ENCODE measurements around the gene LRRC4. TPM values are rescaled to one million over a fixed set of nuclear protein-coding genes. Genes with fewer than 3 reads are reported as not detected.
A peak's percentile ranks its signal among the peaks of the same experiment; 100 is the strongest.

The LRRC4 gene
- polyA plus RNA-seq (2012; ENCODE audit: missing spikeins), result 0.40 TPM

- no peak for FAIRE-seq
- peak; percentile 72 for DNase-seq (ENCODE audit: insufficient read length)
- TF ChIP-seq POLR2AphosphoS5 (IDR thresholded peaks at IDR 0.05; ENCODE audit: low read depth, low read length) (no peak), POLR2A (IDR thresholded peaks at IDR 0.05; ENCODE audit: low read depth, low read length) (no peak), TAF1 (IDR thresholded peaks at IDR 0.05; ENCODE audit: borderline replicate concordance, low read depth, low read length) (no peak)
These were observed at the start of gene LRRC4 for GRCh38 chr7:128030654-128031611. LRRC4 (minus strand) TSS chr7:128031437; CDS start chr7:128030640, 797 bp downstream.

GRCh38 chr7:128080169-128080568, 48.9 kb upstream of the LRRC4 start:
- DNase-seq (ENCODE audit: insufficient read length) (no peak), FAIRE-seq (no peak)
- TF ChIP-seq TAF1 (IDR thresholded peaks at IDR 0.05; ENCODE audit: borderline replicate concordance, low read depth, low read length) (no peak), POLR2AphosphoS5 (IDR thresholded peaks at IDR 0.05; ENCODE audit: low read depth, low read length) (no peak), POLR2A (IDR thresholded peaks at IDR 0.05; ENCODE audit: low read depth, low read length) (no peak)

- no peak for TF ChIP-seq POLR2AphosphoS5 (IDR thresholded peaks at IDR 0.05; ENCODE audit: low read depth, low read length)
- TF ChIP-seq POLR2A (IDR thresholded peaks at IDR 0.05; ENCODE audit: low read depth, low read length), result no peak
- TF ChIP-seq TAF1 (IDR thresholded peaks at IDR 0.05; ENCODE audit: borderline replicate concordance, low read depth, low read length), result no peak
- DNase-seq (ENCODE audit: insufficient read length) (no peak), FAIRE-seq (no peak)
These were observed 47.1 kb upstream of the LRRC4 start for GRCh38 chr7:128078309-128078708.

GRCh38 chr7:128076796-128077271, 45.6 kb upstream of the LRRC4 start:
- FAIRE-seq (no peak), DNase-seq (ENCODE audit: insufficient read length) (no peak)
- TF ChIP-seq POLR2A (IDR thresholded peaks at IDR 0.05; ENCODE audit: low read depth, low read length), result no peak
- no peak for TF ChIP-seq POLR2AphosphoS5 (IDR thresholded peaks at IDR 0.05; ENCODE audit: low read depth, low read length)
- TF ChIP-seq TAF1 (IDR thresholded peaks at IDR 0.05; ENCODE audit: borderline replicate concordance, low read depth, low read length), result no peak

GRCh38 chr7:128076196-128076795, 45.1 kb upstream of the LRRC4 start:
- FAIRE-seq (no peak), DNase-seq (ENCODE audit: insufficient read length) (no peak)
- no peak for TF ChIP-seq POLR2AphosphoS5 (IDR thresholded peaks at IDR 0.05; ENCODE audit: low read depth, low read length)

- DNase-seq (ENCODE audit: insufficient read length) (no peak), FAIRE-seq (no peak)
- no peak for TF ChIP-seq POLR2AphosphoS5 (IDR thresholded peaks at IDR 0.05; ENCODE audit: low read depth, low read length)
- no peak for TF ChIP-seq POLR2A (IDR thresholded peaks at IDR 0.05; ENCODE audit: low read depth, low read length)
- no peak for TF ChIP-seq TAF1 (IDR thresholded peaks at IDR 0.05; ENCODE audit: borderline replicate concordance, low read depth, low read length)
These were observed 44.2 kb upstream of the LRRC4 start for GRCh38 chr7:128075242-128076095.

- DNase-seq (ENCODE audit: insufficient read length), result no peak
- no peak for FAIRE-seq
- TF ChIP-seq POLR2A (IDR thresholded peaks at IDR 0.05; ENCODE audit: low read depth, low read length) (no peak), POLR2AphosphoS5 (IDR thresholded peaks at IDR 0.05; ENCODE audit: low read depth, low read length) (no peak), TAF1 (IDR thresholded peaks at IDR 0.05; ENCODE audit: borderline replicate concordance, low read depth, low read length) (no peak)
These were observed 43.5 kb upstream of the LRRC4 start for GRCh38 chr7:128074736-128075135.

- no peak for DNase-seq (ENCODE audit: insufficient read length)
- no peak for FAIRE-seq
- no peak for TF ChIP-seq POLR2A (IDR thresholded peaks at IDR 0.05; ENCODE audit: low read depth, low read length)
- TF ChIP-seq POLR2AphosphoS5 (IDR thresholded peaks at IDR 0.05; ENCODE audit: low read depth, low read length), result no peak
- no peak for TF ChIP-seq TAF1 (IDR thresholded peaks at IDR 0.05; ENCODE audit: borderline replicate concordance, low read depth, low read length)
These were observed 43.1 kb upstream of the LRRC4 start for GRCh38 chr7:128074336-128074735.

- FAIRE-seq (no peak), DNase-seq (ENCODE audit: insufficient read length) (no peak)
- no peak for TF ChIP-seq TAF1 (IDR thresholded peaks at IDR 0.05; ENCODE audit: borderline replicate concordance, low read depth, low read length)
- TF ChIP-seq POLR2A (IDR thresholded peaks at IDR 0.05; ENCODE audit: low read depth, low read length), result no peak
- no peak for TF ChIP-seq POLR2AphosphoS5 (IDR thresholded peaks at IDR 0.05; ENCODE audit: low read depth, low read length)
These were observed 42.6 kb upstream of the LRRC4 start for GRCh38 chr7:128073671-128074310.

- no peak for FAIRE-seq
- DNase-seq (ENCODE audit: insufficient read length), result no peak
- no peak for TF ChIP-seq POLR2A (IDR thresholded peaks at IDR 0.05; ENCODE audit: low read depth, low read length)
These were observed 40.6 kb upstream of the LRRC4 start for GRCh38 chr7:128071801-128072200.

- no peak for FAIRE-seq
- TF ChIP-seq POLR2A (IDR thresholded peaks at IDR 0.05; ENCODE audit: low read depth, low read length), result no peak
- TF ChIP-seq TAF1 (IDR thresholded peaks at IDR 0.05; ENCODE audit: borderline replicate concordance, low read depth, low read length), result no peak
- TF ChIP-seq POLR2AphosphoS5 (IDR thresholded peaks at IDR 0.05; ENCODE audit: low read depth, low read length), result no peak
- no peak for DNase-seq (ENCODE audit: insufficient read length)
These were observed 40.1 kb upstream of the LRRC4 start for GRCh38 chr7:128071376-128071775.
